K562 (cell line): ENCODE results near the gene GRIN1. TPM values are rescaled to one million over a fixed set of nuclear protein-coding genes. Genes with fewer than 3 reads are reported as not detected.
A peak's percentile ranks its signal among the peaks of the same experiment; 100 is the strongest.

Experiments used
- ATAC-seq: fragments of 200-7000 bp; cut with Tn5 transposase; 3 replicates; pipeline ENCODE4 v1.9.1; 2020; ENCODE audit warnings: moderate library complexity
- BruUV-seq: library from RNA; stranded (reverse); fragments of 400-500 nt; replicated peaks from 2 replicates; lab custom pipeline; 2021; lab: Mats Ljungman, UMichigan
- CTCF ChIA-PET: fragments of 300-600 bp; formaldehyde crosslinking; extraction: SDS; loops from one replicate; lab custom pipeline; 2021; ENCODE audit warnings: low intra/inter-chr PET ratio; lab: Yijun Ruan, JAX
- POLR2A ChIA-PET: fragments of 300-600, 350-650 bp; sonication (Branson Sonifier 250); formaldehyde crosslinking; extraction: SDS; loops from one replicate; lab custom pipeline; 2021; ENCODE audit warnings: antibody characterized with exemption, inconsistent platforms; lab: Yijun Ruan, JAX
- DNase-seq, 4 experiments: peaks; one replicate each; pipeline versions ENCODE4 v3.0.0 to v3.0.0-alpha.2; 2011 to 2018; ENCODE audit warnings: low spot score in 3 of 4, mixed read lengths in 3 of 4; ENCODE audit errors: extremely low read depth in 1 of 4
- FAIRE-seq: peaks from 2 replicates; lab custom pipeline; 2011; peaks lifted over from hg19 to GRCh38; lab: Jason Lieb, UNC
- H2AFZ ChIP-seq: 2 replicates; pipeline ENCODE4 v1.6.0; 2011; ENCODE audit warnings: low read depth, low read length, control low read depth, inconsistent platforms
- H3K27ac ChIP-seq: fragments of 200-600 bp; 3 replicates; pipeline ENCODE4 v1.8.0; 2011; ENCODE audit warnings: low read depth, mild to moderate bottlenecking, control low read depth, inconsistent platforms, low read length, moderate library complexity, mixed read lengths; ENCODE audit errors: extremely low read depth
- H3K27me3 ChIP-seq, 2 experiments: fragments of 300-600 bp in 1 of 2; 2 replicates in 1 of 2; 3 replicates in 1 of 2; pipeline versions ENCODE4 v1.6.0 to v1.8.0; 2011; ENCODE audit warnings: inconsistent platforms in 2 of 2, low read length in 2 of 2, mild to moderate bottlenecking in 1 of 2, mixed read lengths in 1 of 2, moderate library complexity in 1 of 2; ENCODE audit not compliant: control insufficient read depth in 2 of 2, insufficient read depth in 2 of 2
- H3K36me3 ChIP-seq: fragments of 300-600 bp; 3 replicates; pipeline ENCODE4 v1.8.0; 2011; ENCODE audit warnings: mild to moderate bottlenecking, low read length, inconsistent platforms; ENCODE audit not compliant: control insufficient read depth, insufficient read depth
- H3K4me1 ChIP-seq, 2 experiments: fragments of 200-600 bp in 1 of 2; replicated peaks in 1 of 2; 2 replicates in 1 of 2; 3 replicates in 1 of 2; pipeline versions ENCODE4 v1.5.1 to v1.8.0; 2011; ENCODE audit warnings: inconsistent platforms in 2 of 2, low read length in 2 of 2, mild to moderate bottlenecking in 1 of 2, mixed read lengths in 1 of 2, moderate library complexity in 1 of 2; ENCODE audit not compliant: control insufficient read depth in 2 of 2, insufficient read depth in 2 of 2
- H3K4me2 ChIP-seq: 2 replicates; pipeline ENCODE4 v1.6.1; 2011; ENCODE audit warnings: low read length, control low read depth, inconsistent platforms, mixed read lengths; ENCODE audit not compliant: insufficient read depth
- H3K4me3 ChIP-seq: fragments of 200-600 bp; sonication (generic), shearing (Covaris generic); 2 replicates; pipeline ENCODE4 v1.5.1; 2016; ENCODE audit warnings: control low read depth, inconsistent platforms
- H3K79me2 ChIP-seq: fragments of 200-600 bp; 3 replicates; pipeline ENCODE4 v1.8.0; 2011; ENCODE audit warnings: low read length, inconsistent platforms; ENCODE audit not compliant: control insufficient read depth, insufficient read depth
- H3K9ac ChIP-seq, 2 experiments: 2 replicates each; pipeline versions ENCODE4 v1.6.0 to v1.6.1; 2011; ENCODE audit warnings: low read depth in 2 of 2, low read length in 2 of 2, control low read depth in 1 of 2, inconsistent platforms in 1 of 2, mild to moderate bottlenecking in 1 of 2, mixed read lengths in 1 of 2; ENCODE audit not compliant: insufficient read depth in 1 of 2
- H3K9me1 ChIP-seq: one replicate; pipeline ENCODE4 v1.6.0; 2011; ENCODE audit warnings: inconsistent platforms, mild to moderate bottlenecking, low read length, moderate library complexity; ENCODE audit not compliant: control insufficient read depth, insufficient read depth
- H3K9me3 ChIP-seq: replicated peaks from 2 replicates; pipeline ENCODE4 v1.5.1; 2011; ENCODE audit warnings: low read depth, low read length, inconsistent platforms; ENCODE audit not compliant: control insufficient read depth, insufficient read depth
- H4K20me1 ChIP-seq: replicated peaks from 2 replicates; pipeline ENCODE4 v1.6.1; 2011; ENCODE audit warnings: low read length, inconsistent platforms, mixed read lengths; ENCODE audit not compliant: control insufficient read depth, insufficient read depth
- CTCF ChIP-seq, 3 experiments: IDR thresholded peaks in 2 of 3; conservative IDR thresholded peaks in 1 of 3; 2 replicates each; pipeline ENCODE4 v1.5.1; 2011 to 2012; ENCODE audit warnings: low read length in 3 of 3, mild to moderate bottlenecking in 3 of 3, control low read depth in 2 of 3, improper control_type of control experiment in 1 of 3, inconsistent platforms in 1 of 3, low read depth in 1 of 3, mixed read lengths in 1 of 3, moderate library complexity in 1 of 3; ENCODE audit not compliant: insufficient read depth in 2 of 3
- FOSL1 ChIP-seq: fragments of 200-800 bp; sonication (Bioruptor generic); conservative IDR thresholded peaks from 2 replicates; pipeline ENCODE4 v1.6.1; 2016; ENCODE audit warnings: missing genetic modification characterization, missing compliant biosample characterization
- PCBP1 ChIP-seq: fragments of 200-400 bp; formaldehyde crosslinking; IDR thresholded peaks from 2 replicates; pipeline ENCODE4 v1.6.1; 2018; ENCODE audit warnings: mild to moderate bottlenecking, low read depth, low read length; ENCODE audit not compliant: poor library complexity, severe bottlenecking
- WGBS: fragments of 100-300 bp; shearing (Covaris generic); methylation state at CpG from one replicate; pipeline ENCODE4 v1.1.6; 2016; ENCODE audit warnings: low coverage, mixed read lengths; ENCODE audit not compliant: insufficient coverage; ENCODE audit errors: missing lambda C conversion rate; 5-methylcytosine and 5-hydroxymethylcytosine counted together
- in situ Hi-C: fragments of 300-500 bp; cut with MboI; formaldehyde crosslinking; loops from 4 replicates; pipeline ENCODE4 v1.15.0; 2018; ENCODE audit warnings: inconsistent platforms, mixed read lengths
- intact Hi-C: fragments of 100-400 bp; cut with micrococcal nuclease; formaldehyde crosslinking; loops from 2 replicates; pipeline ENCODE4 v1.14.2; 2022
- polyA plus RNA-seq, 8 experiments: library from polyadenylated mRNA; depleted of rRNA in 4 of 8; stranded (reverse) in 5 of 8; unstranded in 3 of 8; fragments of >200 nt; fragmentation: Nextera tagmentation in 2 of 8; fragmentation: Illumina TruSeq in 1 of 8; extraction: Ambion mirVana in 2 of 8; extraction: Trizol in 1 of 8; gene quantifications; 2 replicates each; pipeline versions ENCODE4 v1.2.1 to v1.2.3, GENCODE V29; 2011 to 2014; ENCODE audit warnings: inconsistent platforms in 1 of 8, missing spikeins in 1 of 8
- total RNA-seq, 7 experiments: library from RNA; depleted of rRNA in 6 of 7; stranded (reverse); fragments of >200 nt in 6 of 7; fragmentation: Illumina TruSeq in 2 of 7; extraction: Trizol in 2 of 7; gene quantifications; 2 replicates each; pipeline versions ENCODE4 v1.2.1 to v1.2.3, GENCODE V29; 2011 to 2021; ENCODE audit warnings: low replicate concordance in 1 of 7

Gene GRIN1
- total and polyA plus RNA-seq, 9 of the 15 experiments (the other 6 are each of a cell fraction or from before 2014, with no cell fraction given), result 0.03 to 0.35 (median 0.16) TPM; not detected in 6

- no peak overlapping the region for H3K4me2 ChIP-seq
- peaks cover 48% of the 10 kb centered on the region for H3K79me2 ChIP-seq
- TF ChIP-seq CTCF (IDR thresholded peaks at IDR 0.05 in 2 of 3, conservative IDR thresholded peaks at IDR 0.05 in 1 of 3; ENCODE audit: insufficient read depth in 2 of 3, low read depth in 1 of 3, low read length in 3 of 3) (no peak), PCBP1 (peak; percentile 13)
- no peaks in the 10 kb centered on the region for H3K27me3 ChIP-seq
- H3K4me1 ChIP-seq, result peaks cover 12 to 98% of the 10 kb centered on the region in 2 experiments; a peak in 4 of 5 replicates
- no peak overlapping the region for H2AFZ ChIP-seq
- ChIA-PET POLR2A (interaction anchor here (0.5 to 1.6 kb wide), 3 partner anchors 9 to 64 kb away, joined by 3 to 9 read pairs (median 7); no protein-coding TSS in a partner anchor), CTCF (no interaction called here)
- peak overlapping the region in 1 of 2 experiments; percentile 81; a peak in 2 of 4 replicates for H3K9ac ChIP-seq
- intact Hi-C loops (no loop called here), in situ Hi-C loops (no loop called here)
- peaks cover 36% of the 10 kb centered on the region; the same call in 1 of the 3 replicates for H3K36me3 ChIP-seq
- no peaks in the 10 kb centered on the region for H3K9me1 ChIP-seq
- H3K9me3 ChIP-seq, result no peaks in the 10 kb centered on the region
- no peak overlapping the region for H3K4me3 ChIP-seq
- BruUV-seq, result no TSS peak
- FAIRE-seq (no peak), DNase-seq (no peak), ATAC-seq (no peak)
- no peak overlapping the region for H3K27ac ChIP-seq
- H4K20me1 ChIP-seq, result peaks cover 2% of the 10 kb centered on the region
- 82% methylated on average over 4 of the region's 14 CpGs for WGBS
Measured at GRCh38 chr9:137193771-137194170, 54.8 kb downstream of the GRIN1 start.

- ChIA-PET CTCF (no interaction called here), POLR2A (interaction anchor here (0.6 to 1.6 kb wide), 5 partner anchors 10 to 128 kb away, joined by 3 to 9 read pairs (median 7); partner anchors contain the start of genes RNF208 and TUBB4B)
- Histone ChIP-seq H4K20me1 (peaks cover 5% of the 10 kb centered on the region), H2AFZ (no peak overlapping the region), H3K9ac (peak overlapping the region in 1 of 2 experiments; percentile 81; a peak in 2 of 4 replicates), H3K4me2 (no peak overlapping the region), H3K9me3 (no peaks in the 10 kb centered on the region), H3K4me3 (no peak overlapping the region), H3K9me1 (no peaks in the 10 kb centered on the region), H3K27me3 (no peaks in the 10 kb centered on the region), H3K27ac (no peak overlapping the region), H3K36me3 (peaks cover 38% of the 10 kb centered on the region; the same call in 1 of the 3 replicates), H3K79me2 (peaks cover 49% of the 10 kb centered on the region), H3K4me1 (peaks cover 18 to 98% of the 10 kb centered on the region in 2 experiments)
- TF ChIP-seq FOSL1 (no peak), PCBP1 (peak; percentile 19)
- no peak for DNase-seq
- in situ Hi-C loops, result no loop called here
- no TSS peak for BruUV-seq
- 76% methylated on average over 11 of the region's 16 CpGs for WGBS
- ATAC-seq, result no peak
- intact Hi-C loops, result no loop called here
- FAIRE-seq, result no peak
Measured at GRCh38 chr9:137194388-137194787, 55.4 kb downstream of the GRIN1 start.
